Cerebellar cortex (tissue), 1 donor: ENCODE measurements around the gene PPP4R2.

Experiments used
- DNase-seq: peaks from one replicate; pipeline ENCODE4 v3.0.0-alpha.2; 2015; ENCODE audit warnings: low spot score

Gene PPP4R2

DNA sequence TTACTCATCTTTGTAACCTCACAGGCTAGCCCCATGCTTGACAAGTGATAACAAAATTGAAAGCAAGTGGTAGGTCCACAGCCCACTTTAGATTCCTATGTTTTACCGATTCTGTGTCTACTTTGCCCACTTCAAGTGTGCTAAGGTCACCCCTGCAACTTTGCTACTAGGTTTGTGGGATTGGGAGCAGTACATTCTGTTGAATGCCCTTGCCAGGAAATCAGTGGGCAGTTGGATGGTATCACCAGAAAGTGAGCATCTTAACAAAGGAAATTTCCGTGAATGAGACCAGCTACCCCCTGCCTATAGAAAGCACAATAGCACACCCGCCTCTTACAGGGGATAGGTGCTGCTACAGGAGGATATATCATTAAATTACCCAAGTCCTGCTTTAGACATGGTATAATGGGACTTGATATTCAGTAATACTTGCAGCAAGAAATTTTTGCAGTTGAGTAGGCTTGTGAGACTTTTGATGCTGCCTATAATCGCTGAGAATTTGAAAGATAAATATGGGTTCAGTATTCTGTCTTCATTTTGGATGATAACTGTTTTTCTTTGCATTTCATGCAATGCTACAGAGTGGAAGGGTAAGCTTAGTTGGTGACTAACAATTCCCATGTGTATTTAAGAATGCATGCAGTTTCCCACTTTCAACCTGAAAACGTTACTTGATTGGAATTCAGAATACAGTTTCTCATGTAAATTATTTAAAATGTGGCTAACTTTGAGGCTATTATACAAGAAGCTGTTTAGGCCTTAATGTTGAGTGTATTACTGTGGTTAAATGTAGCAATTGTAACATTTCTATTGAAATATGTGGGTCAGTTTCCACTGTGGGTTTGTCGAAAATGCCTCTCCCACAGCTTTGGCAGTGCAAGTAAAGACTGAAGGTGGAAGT is 74.3 kb downstream of the PPP4R2 start:
- no peak for DNase-seq

DNA sequence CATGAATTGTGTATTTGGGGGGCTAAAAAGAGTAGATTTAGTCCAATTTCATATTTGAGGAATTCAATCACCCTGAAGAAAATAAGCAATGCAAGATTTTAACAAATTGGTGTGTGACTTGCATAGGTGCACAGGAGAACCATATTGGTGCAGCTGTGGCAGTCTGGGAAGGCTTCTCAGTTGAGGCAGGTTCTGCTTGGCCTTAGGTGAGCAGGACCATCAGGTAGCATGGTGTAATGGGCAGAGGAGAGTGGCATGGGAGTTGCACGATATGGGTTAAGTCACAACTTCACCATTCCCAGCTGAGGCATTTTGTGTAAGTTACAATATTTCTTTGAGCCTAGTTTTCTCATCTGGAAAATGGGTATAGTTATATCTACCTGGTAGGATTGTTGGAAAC is 75.3 kb downstream of the PPP4R2 start:
- DNase-seq: no peak

DNA sequence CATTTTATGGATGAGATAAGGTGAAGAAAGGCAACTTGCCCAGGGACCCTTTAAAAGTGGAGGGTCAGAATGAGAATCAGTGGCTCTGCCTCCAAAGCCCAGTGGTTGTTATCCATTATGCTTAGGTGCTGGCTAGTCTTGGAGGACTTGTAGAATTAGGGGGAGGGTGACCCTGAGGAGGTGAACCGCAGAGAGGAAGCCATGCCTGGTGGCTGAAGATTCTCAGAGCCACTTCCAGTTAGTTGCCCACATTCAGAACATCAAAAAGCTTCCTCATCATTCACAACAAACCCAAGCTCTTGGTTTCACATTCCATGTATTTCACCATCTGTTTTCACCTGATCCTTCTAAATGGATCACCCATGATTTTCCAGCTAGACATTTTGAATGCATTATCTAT is 76.0 kb downstream of the PPP4R2 start:
- DNase-seq: no peak

DNA sequence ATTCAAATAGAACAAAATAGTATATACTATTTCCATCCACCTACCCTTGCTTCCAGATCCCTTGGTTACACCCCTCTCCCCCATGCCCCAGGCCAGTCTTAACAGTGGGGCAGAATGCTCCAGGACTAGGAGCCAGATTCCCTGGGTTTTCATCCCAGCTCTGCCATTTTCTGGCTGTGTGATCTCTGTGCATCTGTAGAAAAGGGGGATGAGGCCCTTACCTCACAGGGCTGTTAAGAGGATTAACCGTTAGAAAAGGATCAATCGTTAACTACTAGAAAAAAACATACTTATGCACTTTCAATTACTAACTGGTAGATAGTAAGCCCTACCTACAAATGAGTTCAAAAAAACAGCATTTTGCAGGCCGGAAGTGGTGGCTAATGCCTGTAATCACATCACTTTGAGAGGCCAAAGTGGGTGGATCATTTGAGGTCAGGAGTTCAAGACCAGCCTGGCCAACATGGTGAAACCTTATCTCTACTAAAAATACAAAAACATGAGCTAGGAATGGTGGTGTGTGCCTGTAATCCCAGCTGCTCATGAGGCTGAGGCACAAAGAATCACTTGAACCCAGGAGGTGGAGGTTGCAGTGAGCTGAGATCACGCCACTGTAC is 76.6 kb downstream of the PPP4R2 start:
- DNase-seq: no peak

DNA sequence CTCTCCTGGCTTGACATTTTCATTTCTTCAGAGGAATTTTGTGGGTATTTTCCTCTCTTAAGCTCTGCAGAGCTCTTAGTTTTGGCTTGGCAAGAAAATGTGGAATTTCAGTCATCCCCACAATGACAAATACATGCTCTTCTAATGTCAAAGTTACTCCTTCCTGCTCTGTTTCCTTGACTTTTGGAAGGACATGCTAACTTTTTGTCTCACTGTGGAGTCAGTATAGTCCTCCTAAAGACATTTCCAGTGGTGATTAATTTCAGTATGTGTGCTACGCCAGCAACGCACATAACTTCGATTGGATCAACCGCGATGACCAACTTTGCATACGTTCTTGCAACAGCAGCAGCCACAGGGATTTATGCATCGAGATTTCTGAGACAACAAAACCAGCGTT is 78.2 kb downstream of the PPP4R2 start:
- DNase-seq: no peak

DNA sequence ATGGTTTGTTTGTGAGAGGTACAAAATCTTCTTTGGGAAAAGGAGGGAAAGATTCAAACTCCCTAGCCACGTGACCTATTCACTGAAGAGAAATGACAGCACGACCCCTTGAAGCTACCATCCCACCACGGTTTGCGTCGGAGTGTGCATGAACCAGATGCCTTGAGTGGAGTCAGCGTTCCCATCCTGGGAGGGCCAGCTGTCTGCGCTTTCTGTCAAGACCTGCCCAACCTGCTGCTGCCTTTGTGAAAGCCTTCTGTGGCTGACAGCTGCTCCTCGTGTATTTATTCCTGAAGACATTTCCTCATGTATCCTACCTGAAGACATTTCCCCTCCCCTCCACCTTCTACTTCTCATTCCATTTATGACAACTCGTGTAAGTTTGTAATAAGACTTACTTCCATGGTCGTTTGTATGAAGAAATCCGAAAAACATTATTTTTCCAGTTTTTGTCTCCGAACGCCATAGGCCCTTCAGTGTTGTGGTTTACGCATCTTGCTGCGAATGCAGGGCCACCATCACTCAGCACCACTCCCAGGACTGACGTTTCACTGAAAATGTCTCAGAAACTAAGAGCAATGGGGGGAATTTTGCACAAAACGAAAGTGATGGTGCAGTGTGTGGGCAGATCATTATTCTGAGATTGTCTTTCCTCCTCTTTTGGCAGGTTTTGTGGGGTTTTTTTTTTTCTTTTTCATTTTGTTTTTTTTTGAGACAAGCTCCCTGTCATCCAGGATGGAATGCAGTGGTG is 83.8 kb downstream of the PPP4R2 start:
- DNase-seq: no peak

DNA sequence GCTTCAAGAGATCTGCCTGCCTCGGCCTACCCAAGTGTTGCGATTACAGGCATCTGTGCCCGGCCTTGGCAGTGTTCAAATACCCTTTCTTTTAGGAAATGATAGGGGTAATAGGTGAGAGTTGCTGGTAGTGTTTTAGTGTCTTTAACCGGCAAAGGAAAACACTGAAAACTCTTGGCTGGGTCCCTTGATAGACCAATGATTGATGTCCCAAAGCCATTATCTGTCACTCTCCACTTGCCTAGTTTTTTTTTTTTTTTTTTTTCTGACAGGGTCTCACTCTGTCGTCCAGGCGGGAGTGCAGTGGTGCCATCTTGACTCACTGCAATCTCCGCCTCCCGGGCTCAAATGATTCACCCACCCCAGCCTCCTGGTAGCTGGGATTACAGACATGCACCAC is 84.5 kb downstream of the PPP4R2 start:
- DNase-seq: no peak

DNA sequence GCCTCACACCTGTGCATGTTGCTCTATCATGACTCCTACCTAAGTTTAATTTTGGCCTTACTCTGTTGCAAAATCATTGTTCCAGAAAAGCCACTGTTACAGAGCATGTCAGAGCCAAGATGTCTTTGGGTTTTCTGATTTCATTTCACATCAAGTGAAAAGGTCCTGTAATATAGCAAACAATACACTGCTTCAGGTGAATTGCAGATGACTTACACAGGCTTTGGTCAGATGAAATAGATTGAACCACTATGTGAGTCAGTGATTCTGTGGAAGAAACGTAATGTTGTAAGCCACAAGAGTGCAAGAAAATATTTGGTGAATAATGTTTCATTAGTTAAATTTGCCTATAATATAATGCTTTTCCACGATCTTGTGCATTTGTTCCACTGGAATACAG is 87.6 kb downstream of the PPP4R2 start:
- DNase-seq: no peak

DNA sequence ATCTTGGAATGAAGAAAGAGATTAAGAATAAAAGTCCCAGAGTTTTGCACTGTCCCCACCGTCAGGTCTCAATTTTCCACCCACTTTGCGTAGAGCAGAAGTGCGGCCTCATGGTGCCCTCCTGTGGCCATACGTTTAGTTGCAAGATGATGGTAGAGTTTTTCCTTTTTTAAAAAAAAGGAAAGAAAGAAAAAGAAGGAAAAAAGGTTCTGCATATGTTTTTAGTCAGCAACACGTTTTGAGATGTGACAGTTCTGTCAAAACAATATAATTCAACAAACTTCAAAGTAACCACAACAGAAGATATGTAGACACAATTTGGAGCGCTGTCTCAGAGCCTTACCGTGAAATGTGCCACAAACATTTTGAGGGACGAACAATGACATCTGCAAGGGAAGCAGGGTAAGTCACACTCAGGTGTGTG is 89.5 kb downstream of the PPP4R2 start:
- DNase-seq: peak; percentile 50

DNA sequence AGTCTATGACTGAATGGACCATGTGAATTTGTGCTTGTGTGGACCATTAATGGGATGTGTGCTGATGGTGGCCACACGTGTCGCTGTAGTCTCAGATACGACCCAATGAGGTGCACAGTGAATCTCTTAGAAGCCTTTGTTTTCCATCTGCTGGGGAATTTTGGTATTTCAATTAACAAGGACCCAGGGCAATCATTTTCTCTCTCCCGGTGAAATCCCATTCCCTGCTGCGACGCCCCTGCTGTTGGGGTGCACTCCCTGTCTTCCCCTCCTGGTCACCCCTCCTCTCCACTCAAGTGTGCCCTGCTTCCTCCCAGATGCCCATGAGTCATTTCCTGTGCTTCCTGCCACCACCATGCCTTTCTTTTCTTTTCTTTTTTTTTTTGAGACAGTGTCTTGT is 97.5 kb downstream of the PPP4R2 start:
- no peak for DNase-seq

DNA sequence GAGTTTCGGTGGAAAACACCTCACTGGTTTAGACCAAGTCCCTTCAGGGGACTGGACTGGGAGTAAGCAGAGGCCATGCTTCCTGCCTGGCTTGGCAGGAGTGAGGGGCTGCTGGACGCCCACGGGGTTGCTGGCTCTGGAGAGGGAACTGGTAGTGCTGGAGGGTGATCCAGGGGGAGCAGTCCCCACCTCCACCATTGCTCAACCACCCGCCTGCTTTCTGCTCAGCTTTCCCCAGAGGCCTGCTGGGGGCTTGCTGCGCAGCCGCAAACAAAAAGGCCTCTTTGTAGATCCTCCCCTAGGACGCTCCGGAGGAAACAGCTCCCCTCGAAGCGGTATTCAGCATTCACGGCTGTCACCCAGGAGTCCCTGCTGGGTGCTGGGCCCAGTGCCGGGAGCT is 98.3 kb downstream of the PPP4R2 start:
- no peak for DNase-seq

DNA sequence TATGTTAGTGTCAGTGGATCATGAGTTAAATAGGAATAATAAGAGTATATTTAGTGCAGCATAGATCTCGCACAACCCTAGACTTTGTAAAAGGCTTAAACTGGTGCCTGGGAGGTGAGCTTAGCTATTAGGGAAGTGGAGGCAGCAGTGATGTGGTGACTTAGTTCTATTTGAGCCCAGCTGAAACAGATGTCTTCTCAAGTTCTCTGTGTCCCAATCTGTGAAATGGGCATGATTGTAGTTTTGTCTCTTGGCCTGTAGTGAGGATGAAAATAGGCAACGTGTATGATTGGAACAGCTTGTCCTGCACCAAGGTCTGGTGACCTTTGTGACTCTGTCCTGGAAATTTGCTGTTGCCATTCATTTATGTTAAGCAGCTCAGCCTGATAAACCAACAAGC is 99.6 kb downstream of the PPP4R2 start:
- DNase-seq: no peak

DNA sequence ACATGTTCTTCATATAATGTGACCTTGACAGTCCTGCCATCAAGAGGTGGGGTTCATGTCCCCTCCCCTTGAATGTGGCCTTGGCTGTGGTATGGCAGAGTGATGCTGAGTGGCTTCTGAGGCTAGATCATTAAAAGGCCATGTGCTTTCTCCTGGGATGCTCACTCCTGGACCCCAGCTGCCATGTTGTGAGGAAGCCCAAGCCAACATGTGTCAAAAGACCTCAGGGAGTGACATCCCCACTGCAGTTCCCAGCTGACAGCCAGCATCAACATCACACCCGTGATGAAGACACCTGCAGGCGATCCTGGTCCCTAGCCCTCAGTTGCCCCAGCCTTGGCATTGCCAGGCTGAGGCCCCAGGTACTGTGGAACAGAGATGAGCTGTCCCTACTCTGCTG is 101.4 kb downstream of the PPP4R2 start:
- no peak for DNase-seq

DNA sequence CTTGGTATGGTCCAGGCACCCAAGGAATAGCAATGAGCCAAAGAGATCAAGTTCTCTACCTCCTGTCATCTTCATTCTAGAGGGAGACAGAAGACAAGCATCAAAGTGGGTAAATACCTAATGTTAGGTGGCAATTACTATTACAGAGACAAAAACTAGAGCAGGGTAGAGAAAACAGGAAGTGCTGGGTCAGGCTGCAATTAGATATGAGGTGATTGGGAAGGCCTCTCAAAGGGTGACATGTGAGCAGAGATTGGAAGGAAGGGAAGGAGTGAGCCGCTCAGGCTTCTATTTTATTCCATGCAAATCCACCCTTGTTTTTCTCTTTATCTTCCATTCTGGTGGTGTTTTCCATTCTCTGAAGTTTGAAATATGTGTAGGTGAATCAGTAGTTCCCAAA is 102.3 kb downstream of the PPP4R2 start:
- no peak for DNase-seq

DNA sequence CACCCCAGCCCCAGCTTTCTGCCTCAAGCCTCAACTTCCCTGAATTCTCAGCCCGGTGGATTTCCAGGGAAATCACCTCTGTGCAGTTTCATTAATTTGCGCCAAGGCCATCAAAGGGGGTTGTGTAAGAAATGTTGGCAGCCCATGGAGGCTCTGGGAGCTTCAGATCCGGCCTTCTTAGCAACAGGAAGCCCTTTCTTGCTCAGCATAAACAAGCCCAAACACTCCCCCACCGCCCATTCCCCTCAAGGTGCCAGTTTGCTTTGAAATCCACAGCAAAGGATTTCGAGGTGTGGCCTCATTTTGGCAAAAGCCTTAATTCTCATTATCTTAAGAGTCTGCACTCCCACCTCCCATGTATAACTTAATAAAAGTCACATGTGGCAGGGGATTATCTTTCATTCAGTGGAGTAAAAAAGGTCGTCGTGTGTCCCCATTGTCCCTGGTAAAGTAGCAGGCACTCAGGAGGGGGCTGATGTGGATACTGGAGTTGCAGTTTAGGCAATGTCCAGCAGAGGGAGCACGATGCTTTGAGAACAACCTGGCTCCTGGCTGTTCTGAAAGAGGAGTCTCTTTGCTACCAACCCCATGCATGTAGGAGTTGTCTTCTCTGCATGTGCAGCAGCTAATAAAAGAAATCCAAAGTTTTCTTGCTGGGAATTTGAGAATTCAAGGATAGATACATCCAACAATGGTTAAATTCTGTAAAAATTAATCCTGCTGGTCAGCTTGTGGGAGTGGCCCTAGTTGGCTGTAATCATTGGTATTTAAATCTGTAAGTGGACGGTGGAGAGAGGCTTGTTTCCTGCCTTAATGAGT is 104.3 kb downstream of the PPP4R2 start:
- peak; percentile 84 for DNase-seq

DNA sequence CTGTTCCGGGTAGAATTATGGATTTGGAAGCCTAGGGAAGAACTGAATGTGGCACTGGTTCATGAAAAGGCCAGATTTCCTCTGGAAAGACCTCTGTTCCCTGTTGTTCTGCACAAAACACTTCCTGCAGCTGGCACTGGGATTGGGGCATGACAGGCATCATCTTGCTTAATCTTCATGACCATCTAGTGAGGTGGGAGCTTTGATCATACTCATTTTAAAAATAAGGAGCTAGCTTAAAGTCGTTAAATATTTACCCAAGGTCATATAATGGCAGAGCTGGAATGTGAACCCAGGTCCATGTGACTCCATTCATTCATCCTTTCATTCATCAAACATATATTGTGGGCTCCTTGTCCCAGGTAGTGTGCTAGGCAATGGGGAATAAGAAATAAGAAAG is 105.3 kb downstream of the PPP4R2 start:
- no peak for DNase-seq

DNA sequence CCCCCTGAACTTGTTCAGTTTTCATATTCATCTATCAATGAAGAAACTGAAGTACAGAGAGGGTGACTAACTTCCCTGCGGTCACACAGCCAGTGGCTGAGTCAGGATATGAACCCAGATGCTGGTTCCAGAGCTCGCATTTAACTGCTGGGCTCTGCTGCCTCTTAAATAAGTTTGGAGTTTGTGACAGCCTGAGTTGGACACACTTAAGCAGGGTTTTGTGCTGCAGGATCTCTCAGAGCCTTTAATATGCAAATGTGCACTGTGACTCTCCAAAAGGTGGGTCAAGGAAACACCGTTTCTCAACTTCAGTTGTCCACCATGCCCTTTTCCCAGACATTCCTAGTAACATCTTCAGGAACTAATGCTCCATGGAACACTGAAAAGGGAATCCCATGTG is 110.6 kb downstream of the PPP4R2 start:
- DNase-seq: no peak

DNA sequence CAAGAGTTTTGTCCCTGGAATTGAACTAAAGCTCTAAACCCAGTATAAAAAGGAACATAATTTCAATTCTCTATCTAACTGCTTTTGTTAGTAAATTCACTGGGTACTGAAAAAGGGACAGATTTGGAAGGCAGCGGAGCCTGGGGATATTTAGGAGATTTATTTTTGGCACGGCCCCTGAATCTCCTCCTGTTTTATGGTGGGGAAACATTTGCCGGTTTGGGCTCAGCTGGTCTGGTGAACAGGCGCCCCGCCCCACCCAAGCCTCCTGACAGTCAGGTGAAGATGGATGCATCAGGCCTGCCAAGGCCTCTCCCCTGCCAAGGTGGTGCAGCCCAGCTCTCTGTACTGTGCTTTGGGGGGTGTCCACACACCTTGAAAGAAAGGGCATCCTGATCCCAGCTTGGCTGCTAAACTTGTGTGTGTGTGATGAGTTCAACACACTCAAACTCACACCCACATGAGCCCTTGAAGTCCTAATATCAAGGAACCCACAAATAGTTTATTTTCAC is 111.1 kb downstream of the PPP4R2 start:
- no peak for DNase-seq

DNA sequence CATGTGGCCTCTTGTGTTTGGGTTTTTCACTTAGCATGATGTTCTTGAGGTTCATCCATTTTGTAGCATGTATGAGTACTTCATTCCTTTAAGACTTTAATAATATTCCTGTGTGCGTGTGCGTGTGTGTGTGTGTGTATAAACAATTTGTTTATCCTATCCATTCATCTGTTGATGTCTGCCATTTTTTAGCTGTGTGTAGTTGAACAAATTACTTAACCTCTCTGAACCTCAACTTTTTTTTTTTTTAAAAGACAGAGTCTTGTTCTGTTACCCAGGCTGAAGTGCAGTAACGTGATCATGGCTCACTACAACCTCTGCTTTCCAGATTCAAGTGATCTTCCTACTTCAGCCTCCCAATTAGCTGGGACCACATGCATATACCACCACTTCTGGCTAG is 112.1 kb downstream of the PPP4R2 start:
- DNase-seq: no peak

DNA sequence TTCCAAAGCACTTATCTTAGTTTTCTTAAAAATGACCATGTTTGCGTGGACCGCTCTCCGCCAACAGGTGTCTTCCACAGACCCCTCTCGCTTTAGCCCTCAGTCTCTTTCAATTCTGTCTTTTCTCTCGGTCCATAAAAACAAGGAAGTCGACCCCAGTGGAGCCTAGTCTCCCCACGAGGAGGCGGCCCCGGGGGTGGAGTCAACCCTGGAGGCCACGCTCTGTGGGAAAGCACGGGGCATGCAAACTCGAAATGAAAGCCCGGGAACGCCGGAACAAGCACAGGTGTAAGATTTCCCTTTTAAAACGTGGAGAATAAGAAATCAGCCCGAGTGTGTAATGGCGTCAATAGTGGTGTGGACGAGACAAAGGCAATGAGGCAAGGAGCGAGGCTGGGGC is 113.9 kb downstream of the PPP4R2 start:
- no peak for DNase-seq

DNA sequence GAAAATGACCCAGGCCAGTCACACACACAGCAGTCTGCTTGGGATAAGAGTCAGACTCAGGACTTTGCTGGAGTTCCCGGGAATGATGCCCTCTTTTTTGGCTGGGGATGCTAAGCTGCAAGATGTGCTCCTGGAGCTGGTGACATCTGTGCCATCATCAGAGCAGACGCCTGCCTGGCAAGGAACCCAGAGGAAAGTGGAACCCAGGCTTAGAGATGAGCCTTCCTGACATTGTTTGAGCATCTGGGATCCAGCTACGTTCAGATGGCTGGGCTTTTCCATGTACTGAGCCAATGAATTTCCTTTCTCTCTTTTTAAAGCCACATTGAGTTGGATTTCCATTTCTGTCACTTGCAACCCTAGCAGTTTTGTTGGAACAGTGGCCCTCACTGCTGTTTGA is 118.1 kb downstream of the PPP4R2 start:
- DNase-seq: no peak

DNA sequence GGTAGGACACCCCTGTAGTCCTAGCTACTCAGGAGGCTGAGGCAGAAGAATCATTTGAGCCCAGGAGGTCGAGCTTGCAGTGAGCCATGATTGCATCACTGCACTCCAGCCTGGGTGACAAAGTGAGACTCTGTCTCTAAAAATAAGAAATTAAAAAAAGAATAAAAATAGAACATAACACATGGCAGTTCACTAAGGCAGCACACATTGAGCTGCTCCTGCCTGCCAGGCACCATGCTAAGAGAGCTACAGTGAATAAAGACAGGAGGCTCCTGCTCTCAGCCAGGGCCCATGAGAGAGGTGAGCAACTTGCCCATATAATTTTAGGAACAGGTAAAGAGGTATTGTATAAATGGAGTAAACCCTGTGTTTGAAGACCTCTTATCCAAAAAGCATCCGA is 119.2 kb downstream of the PPP4R2 start:
- no peak for DNase-seq
